SJCRH30 (cell line): Measurements from ENCODE around the gene C19orf67. TPM values are rescaled to one million over a fixed set of nuclear protein-coding genes. Genes with fewer than 3 reads are reported as not detected.

Source experiments
- DNase-seq, 2 experiments: peaks; one replicate each; pipeline ENCODE4 v3.0.0-alpha.2; 2015 to 2020
- H3K27ac ChIP-seq: fragments of 250-450 bp; sonication (Bioruptor Pico); 2 replicates; pipeline ENCODE4 v1.5.1; 2020; ENCODE audit warnings: mild to moderate bottlenecking, moderate library complexity
- H3K27me3 ChIP-seq: fragments of 250-450 bp; sonication (Bioruptor Pico); 2 replicates; pipeline ENCODE4 v1.5.1; 2020; ENCODE audit warnings: mild to moderate bottlenecking, moderate library complexity
- H3K36me3 ChIP-seq: fragments of 250-450 bp; sonication (Bioruptor Pico); 2 replicates; pipeline ENCODE4 v1.5.1; 2020; ENCODE audit warnings: mild to moderate bottlenecking, moderate library complexity
- H3K4me1 ChIP-seq: fragments of 250-450 bp; sonication (Bioruptor Pico); 2 replicates; pipeline ENCODE4 v1.5.1; 2020; ENCODE audit warnings: mild to moderate bottlenecking, moderate library complexity
- H3K4me3 ChIP-seq: fragments of 250-450 bp; sonication (Bioruptor Pico); 2 replicates; pipeline ENCODE4 v1.5.1; 2020; ENCODE audit warnings: mild to moderate bottlenecking, moderate library complexity
- H3K9me3 ChIP-seq: fragments of 250-450 bp; sonication (Bioruptor Pico); replicated peaks from 2 replicates; pipeline ENCODE4 v1.5.1; 2020; ENCODE audit warnings: mild to moderate bottlenecking, moderate library complexity
- total RNA-seq: library from RNA; depleted of rRNA; stranded (reverse); fragments of >200 nt; shearing (Covaris generic); gene quantifications from 2 replicates; pipeline ENCODE4 v1.2.3, GENCODE V29; 2014

The C19orf67 gene
- total RNA-seq, 1 experiment from 2014 or later = not detected

- Histone ChIP-seq H3K9me3 (peaks cover 14% of the 10 kb centered on the region), H3K4me1 (no peaks in the 10 kb centered on the region), H3K4me3 (no peak overlapping the region), H3K36me3 (peaks cover 48% of the 10 kb centered on the region), H3K27me3 (no peaks in the 10 kb centered on the region), H3K27ac (no peak overlapping the region)
- DNase-seq = no peak
Measured at GRCh38 chr19:14097532-14098151, 12.1 kb upstream of the C19orf67 start.

GRCh38 chr19:14096272-14096992 lies 10.8 kb upstream of the C19orf67 start:
- Histone ChIP-seq H3K27me3 (no peaks in the 10 kb centered on the region), H3K4me1 (no peaks in the 10 kb centered on the region), H3K36me3 (peaks cover 40% of the 10 kb centered on the region), H3K4me3 (no peak overlapping the region), H3K9me3 (peaks cover 14% of the 10 kb centered on the region), H3K27ac (no peak overlapping the region)
- DNase-seq = no peak

GRCh38 chr19:14094854-14095253 lies 9.3 kb upstream of the C19orf67 start:
- DNase-seq = no peak
- Histone ChIP-seq H3K4me3 (no peak overlapping the region), H3K36me3 (peaks cover 24% of the 10 kb centered on the region), H3K9me3 (peaks cover 14% of the 10 kb centered on the region), H3K4me1 (no peaks in the 10 kb centered on the region), H3K27me3 (no peaks in the 10 kb centered on the region), H3K27ac (no peak overlapping the region)

GRCh38 chr19:14093117-14093823 lies 7.7 kb upstream of the C19orf67 start:
- peaks cover 33% of the 10 kb centered on the region for H3K36me3 ChIP-seq
- no peaks in the 10 kb centered on the region for H3K27me3 ChIP-seq
- H3K4me1 ChIP-seq = no peaks in the 10 kb centered on the region
- H3K27ac ChIP-seq = no peak overlapping the region
- H3K9me3 ChIP-seq = peaks cover 14% of the 10 kb centered on the region
- no peak for DNase-seq
- no peak overlapping the region for H3K4me3 ChIP-seq

GRCh38 chr19:14091813-14092462 lies 6.4 kb upstream of the C19orf67 start:
- Histone ChIP-seq H3K9me3 (peaks cover 14% of the 10 kb centered on the region), H3K36me3 (peaks cover 31% of the 10 kb centered on the region), H3K4me3 (peak overlapping the region; percentile 77), H3K4me1 (no peaks in the 10 kb centered on the region), H3K27me3 (no peaks in the 10 kb centered on the region), H3K27ac (peak overlapping the region; percentile 49; the same call in 1 of the 2 replicates)
- DNase-seq = peak; percentile 67 to 75

- no peaks in the 10 kb centered on the region for H3K27me3 ChIP-seq
- peak overlapping the region; percentile 77 for H3K4me3 ChIP-seq
- DNase-seq = peak; percentile 84 to 87
- H3K36me3 ChIP-seq = peaks cover 26% of the 10 kb centered on the region
- H3K27ac ChIP-seq = peak overlapping the region; percentile 49
- no peaks in the 10 kb centered on the region for H3K4me1 ChIP-seq
- peaks cover 14% of the 10 kb centered on the region for H3K9me3 ChIP-seq
Measured at GRCh38 chr19:14091081-14091812, 5.7 kb upstream of the C19orf67 start.

- peak within 1 kb of the TSS; percentile 77 for H3K4me3 ChIP-seq
- H3K27ac ChIP-seq = peak within 1 kb of the TSS; percentile 49
- H3K4me1 ChIP-seq = no peaks in the 10 kb centered on the region
- peak; percentile 93 to 95 for DNase-seq
- peaks cover 14% of the 10 kb centered on the region for H3K9me3 ChIP-seq
- peaks cover 24% of the 10 kb centered on the region for H3K36me3 ChIP-seq
- H3K27me3 ChIP-seq = no peaks in the 10 kb centered on the region
Measured at GRCh38 chr19:14090509-14091080, 5.0 kb upstream of the C19orf67 start, which contains the start of gene SAMD1. Gene SAMD1, minus strand, starts transcription at chr19:14090751.

GRCh38 chr19:14089662-14090508 lies 4.3 kb upstream of the C19orf67 start:
- DNase-seq = peak; percentile 61 to 71
- Histone ChIP-seq H3K27ac (no peak overlapping the region), H3K4me1 (no peaks in the 10 kb centered on the region), H3K4me3 (peak overlapping the region; percentile 74), H3K27me3 (no peaks in the 10 kb centered on the region), H3K9me3 (peaks cover 14% of the 10 kb centered on the region), H3K36me3 (peaks cover 24% of the 10 kb centered on the region)

- H3K4me1 ChIP-seq = no peaks in the 10 kb centered on the region
- no peak for DNase-seq
- no peaks in the 10 kb centered on the region for H3K27me3 ChIP-seq
- peaks cover 22% of the 10 kb centered on the region for H3K36me3 ChIP-seq
- peaks cover 13% of the 10 kb centered on the region for H3K9me3 ChIP-seq
- H3K4me3 ChIP-seq = no peak overlapping the region
- no peak overlapping the region for H3K27ac ChIP-seq
Measured at GRCh38 chr19:14089412-14089661, 3.8 kb upstream of the C19orf67 start.

- Histone ChIP-seq H3K27ac (no peak overlapping the region), H3K36me3 (peaks cover 22% of the 10 kb centered on the region), H3K4me3 (no peak overlapping the region), H3K9me3 (peaks cover 9% of the 10 kb centered on the region), H3K27me3 (no peaks in the 10 kb centered on the region), H3K4me1 (peaks cover 1% of the 10 kb centered on the region; the same call in 1 of the 2 replicates)
- no peak for DNase-seq
Measured at GRCh38 chr19:14088634-14089411, 3.2 kb upstream of the C19orf67 start.

- Histone ChIP-seq H3K4me1 (peaks cover 18% of the 10 kb centered on the region), H3K9me3 (no peaks in the 10 kb centered on the region), H3K4me3 (no peak overlapping the region), H3K36me3 (peaks cover 22% of the 10 kb centered on the region), H3K27ac (no peak overlapping the region), H3K27me3 (no peaks in the 10 kb centered on the region)
- DNase-seq = no peak
Measured at GRCh38 chr19:14086098-14086497, 515 bp upstream of the C19orf67 start.

GRCh38 chr19:14082675-14082960 lies 3.0 kb downstream of the C19orf67 start:
- DNase-seq = no peak
- peaks cover 18% of the 10 kb centered on the region for H3K4me1 ChIP-seq
- no peaks in the 10 kb centered on the region for H3K27me3 ChIP-seq
- H3K9me3 ChIP-seq = no peaks in the 10 kb centered on the region
- no peak overlapping the region for H3K4me3 ChIP-seq
- H3K36me3 ChIP-seq = peaks cover 4% of the 10 kb centered on the region; the same call in 1 of the 2 replicates
- H3K27ac ChIP-seq = peak overlapping the region; percentile 74; the same call in 1 of the 2 replicates
